Panc1 (cell line): ENCODE data around the gene GABRB1. TPM values are rescaled to one million over a fixed set of nuclear protein-coding genes. Genes with fewer than 3 reads are reported as not detected.

Experiments
- ATAC-seq: fragments of 200-7000 bp; cut with Tn5 transposase; 2 replicates; pipeline ENCODE4 v1.9.1; 2020; ENCODE audit warnings: mild to moderate bottlenecking, moderate library complexity
- BruUV-seq: library from RNA; stranded (reverse); fragments of 400-500 nt; replicated peaks from 2 replicates; lab custom pipeline; 2021; lab: Mats Ljungman, UMichigan
- CTCF ChIA-PET: fragments of 300-600 bp; sonication (Branson Sonifier 250); formaldehyde crosslinking; loops from one replicate; lab custom pipeline; 2022; ENCODE audit warnings: antibody characterized with exemption; lab: Charles Lee
- POLR2A ChIA-PET: fragments of 300-600 bp; sonication (Branson Sonifier 250); formaldehyde crosslinking; loops from one replicate; lab custom pipeline; 2022; ENCODE audit warnings: antibody characterized with exemption; lab: Charles Lee
- DNase-seq: peaks from one replicate; pipeline ENCODE4 v3.0.0-alpha.2; 2010; ENCODE audit warnings: low read depth, low spot score
- H3K27ac ChIP-seq: 2 replicates; pipeline ENCODE4 v1.5.1; 2011; ENCODE audit warnings: mild to moderate bottlenecking, low read length, inconsistent platforms
- H3K27me3 ChIP-seq: fragments of 200-500 bp; sonication (Bioruptor generic); 2 replicates; pipeline ENCODE4 v1.6.0; 2014; ENCODE audit warnings: low read length, inconsistent platforms; ENCODE audit not compliant: control insufficient read depth, insufficient read depth
- H3K36me3 ChIP-seq: fragments of 200-500 bp; sonication (Bioruptor generic); 2 replicates; pipeline ENCODE4 v1.5.1; 2014; ENCODE audit warnings: inconsistent platforms, mild to moderate bottlenecking, low read length, moderate library complexity; ENCODE audit not compliant: control insufficient read depth, insufficient read depth
- H3K4me1 ChIP-seq: 2 replicates; pipeline ENCODE4 v1.5.1; 2011; ENCODE audit warnings: inconsistent platforms, mild to moderate bottlenecking, low read length, moderate library complexity; ENCODE audit not compliant: control insufficient read depth, insufficient read depth
- H3K4me3 ChIP-seq, 2 experiments: 2 replicates each; pipeline ENCODE4 v1.5.1; 2011 to 2012; ENCODE audit warnings: low read depth in 2 of 2, low read length in 2 of 2, mild to moderate bottlenecking in 2 of 2, inconsistent platforms in 1 of 2, moderate library complexity in 1 of 2
- H3K9me3 ChIP-seq: fragments of 200-500 bp; sonication (Bioruptor generic); 2 replicates; pipeline ENCODE4 v1.5.1; 2014; ENCODE audit warnings: low read depth, mild to moderate bottlenecking, inconsistent platforms, low read length, moderate library complexity; ENCODE audit not compliant: control insufficient read depth, insufficient read depth
- CTCF ChIP-seq: fragments of 450-650 bp; IDR thresholded peaks from 2 replicates; pipeline ENCODE4 v1.5.1; 2017; ENCODE audit warnings: mild to moderate bottlenecking
- POLR2AphosphoS5 ChIP-seq: IDR thresholded peaks from 2 replicates; pipeline ENCODE4 v1.6.1; 2012; ENCODE audit warnings: mild to moderate bottlenecking, low read depth, low read length, moderate library complexity
- REST ChIP-seq, 2 experiments: IDR thresholded peaks; 2 replicates each; pipeline ENCODE4 v1.6.1; 2011 to 2012; ENCODE audit warnings: low read depth in 2 of 2, control low read depth in 1 of 2, low read length in 1 of 2, mild to moderate bottlenecking in 1 of 2, moderate library complexity in 1 of 2; ENCODE audit not compliant: insufficient read depth in 1 of 2
- SIN3A ChIP-seq: IDR thresholded peaks from 2 replicates; pipeline ENCODE4 v1.6.1; 2012; ENCODE audit warnings: low read depth, mild to moderate bottlenecking, low read length, moderate library complexity, borderline replicate concordance; ENCODE audit not compliant: insufficient read depth
- TCF7L2 ChIP-seq: IDR thresholded peaks from 2 replicates; pipeline ENCODE4 v1.6.1; 2011; ENCODE audit warnings: mild to moderate bottlenecking, low read depth, low read length, inconsistent platforms
- in situ Hi-C: cut with HindIII; loops from 2 replicates; pipeline ENCODE4 v1.10.0; 2016; ENCODE audit warnings: low sequenced_read_pairs, low pct_unique_long_range_greater_than_20kb
- intact Hi-C: fragments of 100-400 bp; cut with micrococcal nuclease; formaldehyde crosslinking; loops from one replicate; pipeline ENCODE4 v1.10.0; 2022; ENCODE audit not compliant: unreplicated experiment
- total RNA-seq: library from RNA; stranded (reverse); gene quantifications from one replicate; pipeline ENCODE4 v1.2.1, GENCODE V29; 2021; ENCODE audit not compliant: unreplicated experiment

The GABRB1 gene
- total RNA-seq, 1 experiment from 2014 or later, result not detected

GRCh38 chr4:47012676-47013075 lies 18.7 kb upstream of the GABRB1 start:
- H3K27me3 ChIP-seq, result no peaks in the 10 kb centered on the region
- no peaks in the 10 kb centered on the region for H3K4me1 ChIP-seq
- no peaks in the 10 kb centered on the region for H3K36me3 ChIP-seq
- no peak overlapping the region for H3K27ac ChIP-seq
- no peaks in the 10 kb centered on the region for H3K9me3 ChIP-seq
- ChIA-PET POLR2A (no interaction called here), CTCF (no interaction called here)
- DNase-seq (no peak), ATAC-seq (no peak)
- intact Hi-C loops (no loop called here), in situ Hi-C loops (no loop called here)
- BruUV-seq, result no TSS peak
- no peak overlapping the region for H3K4me3 ChIP-seq
- TF ChIP-seq TCF7L2 (no peak), CTCF (no peak), SIN3A (no peak), POLR2AphosphoS5 (no peak), REST (IDR thresholded peaks at IDR 0.05; ENCODE audit: insufficient read depth in 1 of 2, low read depth in 2 of 2, low read length in 1 of 2) (no peak)

- CTCF ChIA-PET, result no interaction called here
Measured at GRCh38 chr4:47013373-47013772, 18.0 kb upstream of the GABRB1 start.

More at GRCh38 chr4:47013373-47013772, 18.0 kb upstream of the GABRB1 start:
- POLR2A ChIA-PET, result no interaction called here
- Histone ChIP-seq H3K9me3 (no peaks in the 10 kb centered on the region), H3K27ac (no peak overlapping the region), H3K27me3 (no peaks in the 10 kb centered on the region), H3K36me3 (no peaks in the 10 kb centered on the region), H3K4me3 (no peak overlapping the region), H3K4me1 (no peaks in the 10 kb centered on the region)
- BruUV-seq, result no TSS peak
- TF ChIP-seq TCF7L2 (no peak), SIN3A (no peak), POLR2AphosphoS5 (no peak), REST (IDR thresholded peaks at IDR 0.05; ENCODE audit: insufficient read depth in 1 of 2, low read depth in 2 of 2, low read length in 1 of 2) (no peak), CTCF (no peak)
- DNase-seq (no peak), ATAC-seq (no peak)
- in situ Hi-C loops, result no loop called here
- intact Hi-C loops, result no loop called here
